Upper lobe of left lung (tissue), 4 donors: ENCODE measurements around the gene IL36RN.

Experiments used
- POLR2A ChIP-seq, 4 donors: fragments of 450-650 bp; IDR thresholded peaks; one replicate each; pipeline ENCODE4 v1.5.1; 2016 to 2017; ENCODE audit warnings: antibody characterized with exemption in 4 of 4, mild to moderate bottlenecking in 2 of 4
- TF ChIP-seq, protein P1 (sequence below), 6 experiments: fragments of 450-650 bp in 4 of 6; fragments of 200-600 bp in 2 of 6; sonication (generic) in 2 of 6; IDR thresholded peaks; one replicate each; pipeline ENCODE4 v1.5.1; 2016 to 2019; ENCODE audit warnings: antibody characterized with exemption in 6 of 6

DNA sequence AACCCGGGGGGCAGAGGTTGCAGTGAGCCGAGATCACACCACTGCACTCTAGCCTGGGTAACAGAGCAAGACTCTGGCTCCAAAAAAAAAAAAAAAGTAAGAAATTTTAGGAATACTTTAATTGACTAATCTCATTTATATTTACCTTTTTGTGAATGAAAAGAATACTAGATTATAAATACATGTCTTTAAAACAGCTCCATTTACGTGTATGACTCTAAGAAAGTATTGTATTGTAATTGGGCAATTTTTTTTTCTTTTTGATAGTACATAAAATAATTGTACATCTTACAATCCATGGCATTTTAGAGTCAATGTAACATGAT lies 45.7 kb upstream of the IL36RN start:
- TF ChIP-seq, protein P1, sequence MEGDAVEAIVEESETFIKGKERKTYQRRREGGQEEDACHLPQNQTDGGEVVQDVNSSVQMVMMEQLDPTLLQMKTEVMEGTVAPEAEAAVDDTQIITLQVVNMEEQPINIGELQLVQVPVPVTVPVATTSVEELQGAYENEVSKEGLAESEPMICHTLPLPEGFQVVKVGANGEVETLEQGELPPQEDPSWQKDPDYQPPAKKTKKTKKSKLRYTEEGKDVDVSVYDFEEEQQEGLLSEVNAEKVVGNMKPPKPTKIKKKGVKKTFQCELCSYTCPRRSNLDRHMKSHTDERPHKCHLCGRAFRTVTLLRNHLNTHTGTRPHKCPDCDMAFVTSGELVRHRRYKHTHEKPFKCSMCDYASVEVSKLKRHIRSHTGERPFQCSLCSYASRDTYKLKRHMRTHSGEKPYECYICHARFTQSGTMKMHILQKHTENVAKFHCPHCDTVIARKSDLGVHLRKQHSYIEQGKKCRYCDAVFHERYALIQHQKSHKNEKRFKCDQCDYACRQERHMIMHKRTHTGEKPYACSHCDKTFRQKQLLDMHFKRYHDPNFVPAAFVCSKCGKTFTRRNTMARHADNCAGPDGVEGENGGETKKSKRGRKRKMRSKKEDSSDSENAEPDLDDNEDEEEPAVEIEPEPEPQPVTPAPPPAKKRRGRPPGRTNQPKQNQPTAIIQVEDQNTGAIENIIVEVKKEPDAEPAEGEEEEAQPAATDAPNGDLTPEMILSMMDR (IDR thresholded peaks at IDR 0.05): no peak
- no peak for TF ChIP-seq POLR2A (IDR thresholded peaks at IDR 0.05)
